Femur (tissue), 1 donor: ENCODE data around the gene ACCS.

Experiments used
- DNase-seq: peaks from one replicate; pipeline ENCODE4 v3.0.0-alpha.2; 2017

Gene ACCS

GRCh38 chr11:44043157-44043556 is 22.9 kb upstream of the ACCS start:
- no peak for DNase-seq

GRCh38 chr11:44046182-44046581 is 19.9 kb upstream of the ACCS start:
- DNase-seq = no peak

GRCh38 chr11:44047298-44047697 is 18.8 kb upstream of the ACCS start:
- no peak for DNase-seq

- DNase-seq = no peak
Observed at GRCh38 chr11:44047931-44048431, 18.1 kb upstream of the ACCS start, which contains the start of gene ACCSL. TSS of gene ACCSL (plus strand) at chr11:44047981. CDS start at chr11:44048037, 56 bp downstream.

- DNase-seq = no peak
Observed at GRCh38 chr11:44049832-44050231, 16.2 kb upstream of the ACCS start.

GRCh38 chr11:44051171-44051570 is 14.9 kb upstream of the ACCS start:
- DNase-seq = no peak

GRCh38 chr11:44057340-44057739 is 8.7 kb upstream of the ACCS start:
- no peak for DNase-seq

- DNase-seq = no peak
Observed at GRCh38 chr11:44058275-44058674, 7.8 kb upstream of the ACCS start.

- no peak for DNase-seq
Observed at GRCh38 chr11:44065161-44065661, 859 bp upstream of the ACCS start.

GRCh38 chr11:44066732-44067141 is 667 bp downstream of the ACCS start:
- DNase-seq = no peak

GRCh38 chr11:44067266-44067665 is 1.2 kb downstream of the ACCS start:
- no peak for DNase-seq

- no peak for DNase-seq
Observed at GRCh38 chr11:44068180-44068579, 2.1 kb downstream of the ACCS start.

GRCh38 chr11:44071157-44071556 is 5.1 kb downstream of the ACCS start:
- no peak for DNase-seq

- DNase-seq = no peak
Observed at GRCh38 chr11:44072757-44073658, 6.9 kb downstream of the ACCS start.

GRCh38 chr11:44078794-44079193 is 12.7 kb downstream of the ACCS start:
- no peak for DNase-seq

GRCh38 chr11:44079376-44079775 is 13.3 kb downstream of the ACCS start:
- DNase-seq = no peak

- no peak for DNase-seq
Observed at GRCh38 chr11:44080951-44081350, 14.9 kb downstream of the ACCS start.

- DNase-seq = no peak
Observed at GRCh38 chr11:44082645-44083044, 16.6 kb downstream of the ACCS start.

GRCh38 chr11:44083433-44083832 is 17.4 kb downstream of the ACCS start:
- DNase-seq = no peak

- no peak for DNase-seq
Observed at GRCh38 chr11:44083906-44084305, 17.8 kb downstream of the ACCS start.

GRCh38 chr11:44085330-44085729 is 19.3 kb downstream of the ACCS start:
- DNase-seq = no peak

- DNase-seq = no peak
Observed at GRCh38 chr11:44088377-44088776, 22.3 kb downstream of the ACCS start.

GRCh38 chr11:44088871-44089270 is 22.8 kb downstream of the ACCS start:
- DNase-seq = no peak

GRCh38 chr11:44090539-44090938 is 24.5 kb downstream of the ACCS start:
- no peak for DNase-seq
